ENCODE measurements around the gene PER2.

The PER2 gene

GRCh38 chr2:238239863-238240756, 48.3 kb downstream of the PER2 start, which contains the start of gene HES6 (continued):
- TF ChIP-seq PATZ1 (tag by site-specific recombination; IDR thresholded peaks at IDR 0.05) (peak; percentile 90), ZFP37 (tag by site-specific recombination; IDR thresholded peaks at IDR 0.05) (no peak), ZNF221 (tag by site-specific recombination; IDR thresholded peaks at IDR 0.05; ENCODE audit: borderline replicate concordance) (no peak), YY2 (tag by site-specific recombination; IDR thresholded peaks at IDR 0.05) (no peak), ZNF677 (tag by site-specific recombination; IDR thresholded peaks at IDR 0.05) (0 out of 2 replicates have a peak, but pooled peaks have one; percentile 23), ZBTB10 (tag by site-specific recombination; IDR thresholded peaks at IDR 0.05) (peak; percentile 38; the same call in 1 of the 2 replicates), GLIS1 (tag by site-specific recombination; IDR thresholded peaks at IDR 0.05) (peak; percentile 71), ZXDB (tag by site-specific recombination; IDR thresholded peaks at IDR 0.05) (peak; percentile 45; the same call in 1 of the 2 replicates), KLF1 (tag by site-specific recombination; IDR thresholded peaks at IDR 0.05) (peak; percentile 66), KLF8 (tag by site-specific recombination; IDR thresholded peaks at IDR 0.05) (peak; percentile 36; the same call in 1 of the 2 replicates), SP2 (tag by site-specific recombination; IDR thresholded peaks at IDR 0.05) (peak; percentile 32; the same call in 1 of the 2 replicates), BCL11B (tag by site-specific recombination; IDR thresholded peaks at IDR 0.05; ENCODE audit: low read depth) (peak; percentile 43; the same call in 1 of the 2 replicates), KLF7 (tag by site-specific recombination; IDR thresholded peaks at IDR 0.05; ENCODE audit: borderline replicate concordance) (peak; percentile 41; the same call in 1 of the 2 replicates), GLI4 (tag by site-specific recombination; IDR thresholded peaks at IDR 0.05) (no peak), ZNF24 (tag by site-specific recombination; IDR thresholded peaks at IDR 0.05) (peak; percentile 99), SCRT2 (tag by site-specific recombination; IDR thresholded peaks at IDR 0.05) (no peak), ZSCAN5A (tag by site-specific recombination; IDR thresholded peaks at IDR 0.05) (0 out of 2 replicates have a peak, but pooled peaks have one; percentile 45), ZFHX2 (tag by site-specific recombination; conservative IDR thresholded peaks at IDR 0.05) (peak; percentile 29; the same call in 1 of the 2 replicates), ZNF76 (tag by site-specific recombination; IDR thresholded peaks at IDR 0.05; ENCODE audit: borderline replicate concordance, low read depth) (peak; percentile 40; the same call in 1 of the 2 replicates), ZNF391 (tag by site-specific recombination; IDR thresholded peaks at IDR 0.05; ENCODE audit: borderline replicate concordance, low read depth) (0 out of 2 replicates have a peak, but pooled peaks have one; percentile 24), ZEB2 (tag by site-specific recombination; IDR thresholded peaks at IDR 0.05) (0 out of 2 replicates have a peak, but pooled peaks have one; percentile 12), ZIC2 (tag by site-specific recombination; IDR thresholded peaks at IDR 0.05) (peak; percentile 90), ZBTB20 (tag by site-specific recombination; IDR thresholded peaks at IDR 0.05) (peak; percentile 68), ZNF335 (tag by site-specific recombination; conservative IDR thresholded peaks at IDR 0.05) (peak; percentile 92), ZNF777 (tag by site-specific recombination; IDR thresholded peaks at IDR 0.05; ENCODE audit: borderline replicate concordance) (peak; percentile 51; the same call in 1 of the 2 replicates), ZNF830 (tag by site-specific recombination; IDR thresholded peaks at IDR 0.05; ENCODE audit: low read depth) (no peak), ZNF366 (tag by site-specific recombination; conservative IDR thresholded peaks at IDR 0.05) (peak; percentile 65), SP3 (tag by site-specific recombination; IDR thresholded peaks at IDR 0.05) (peak; percentile 64), ZNF398 (tag by site-specific recombination; IDR thresholded peaks at IDR 0.05) (peak; percentile 62), ZBTB26 (tag by site-specific recombination; optimal IDR thresholded peaks at IDR 0.05) (peak; percentile 39)

Measured in HEK293 (cell line).